HEK293 (cell line): ENCODE results near the gene MTMR3.

Source experiments
- CTCF ChIP-seq: fragments of 450-650 bp; formaldehyde crosslinking; IDR thresholded peaks from 2 replicates; pipeline ENCODE4 v1.5.1; 2016; ENCODE audit warnings: missing biosample characterization, missing genetic modification characterization
- ZBTB10 ChIP-seq: fragments of 450-650 bp; formaldehyde crosslinking; IDR thresholded peaks from 2 replicates; pipeline ENCODE4 v1.5.1; 2016; ENCODE audit warnings: missing biosample characterization, missing genetic modification characterization
- ZBTB26 ChIP-seq: fragments of 450-650 bp; formaldehyde crosslinking; optimal IDR thresholded peaks from 2 replicates; pipeline ENCODE3; 2016; ENCODE audit warnings: missing biosample characterization, mild to moderate bottlenecking, missing genetic modification characterization
- ZNF324 ChIP-seq: fragments of 450-650 bp; formaldehyde crosslinking; IDR thresholded peaks from 2 replicates; pipeline ENCODE4 v1.5.1; 2016; ENCODE audit warnings: missing biosample characterization, missing genetic modification characterization
- ZNF843 ChIP-seq: fragments of 450-650 bp; formaldehyde crosslinking; IDR thresholded peaks from 2 replicates; pipeline ENCODE4 v1.5.1; 2016; ENCODE audit warnings: missing biosample characterization, missing genetic modification characterization

- no peak; the same call in 1 of the 2 replicates for TF ChIP-seq ZNF324
- no peak for TF ChIP-seq CTCF (tag by site-specific recombination)
- TF ChIP-seq ZBTB26 (tag by site-specific recombination), result no peak
- TF ChIP-seq ZNF843 (tag by site-specific recombination), result no peak
- TF ChIP-seq ZBTB10 (tag by site-specific recombination), result peak; percentile 61; the same call in 1 of the 2 replicates
Measured at GRCh38 chr22:30038219-30038618, 155.2 kb downstream of the MTMR3 start.
